ENCODE data around the gene CDC42BPB.

Gene CDC42BPB

GRCh38 chr14:103023881-103024473 is 33.4 kb downstream of the CDC42BPB start:
- H2AFZ ChIP-seq: no peak overlapping the region
- no peak overlapping the region for H3K4me3 ChIP-seq (ENCODE audit: low read depth, low read length)
- H3K4me2 ChIP-seq (ENCODE audit: low read length): no peak overlapping the region
- H3K79me2 ChIP-seq: peaks cover 84% of the 10 kb centered on the region
- no peaks in the 10 kb centered on the region for H3K9me3 ChIP-seq (ENCODE audit: control insufficient read depth, low read length)
- peak overlapping the region; percentile 63 for H3K27ac ChIP-seq
- TF ChIP-seq, protein P1, sequence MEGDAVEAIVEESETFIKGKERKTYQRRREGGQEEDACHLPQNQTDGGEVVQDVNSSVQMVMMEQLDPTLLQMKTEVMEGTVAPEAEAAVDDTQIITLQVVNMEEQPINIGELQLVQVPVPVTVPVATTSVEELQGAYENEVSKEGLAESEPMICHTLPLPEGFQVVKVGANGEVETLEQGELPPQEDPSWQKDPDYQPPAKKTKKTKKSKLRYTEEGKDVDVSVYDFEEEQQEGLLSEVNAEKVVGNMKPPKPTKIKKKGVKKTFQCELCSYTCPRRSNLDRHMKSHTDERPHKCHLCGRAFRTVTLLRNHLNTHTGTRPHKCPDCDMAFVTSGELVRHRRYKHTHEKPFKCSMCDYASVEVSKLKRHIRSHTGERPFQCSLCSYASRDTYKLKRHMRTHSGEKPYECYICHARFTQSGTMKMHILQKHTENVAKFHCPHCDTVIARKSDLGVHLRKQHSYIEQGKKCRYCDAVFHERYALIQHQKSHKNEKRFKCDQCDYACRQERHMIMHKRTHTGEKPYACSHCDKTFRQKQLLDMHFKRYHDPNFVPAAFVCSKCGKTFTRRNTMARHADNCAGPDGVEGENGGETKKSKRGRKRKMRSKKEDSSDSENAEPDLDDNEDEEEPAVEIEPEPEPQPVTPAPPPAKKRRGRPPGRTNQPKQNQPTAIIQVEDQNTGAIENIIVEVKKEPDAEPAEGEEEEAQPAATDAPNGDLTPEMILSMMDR (IDR thresholded peaks at IDR 0.05): no peak
- H3K36me3 ChIP-seq (ENCODE audit: control insufficient read depth, insufficient read depth, low read length): no peaks in the 10 kb centered on the region
- H3K4me1 ChIP-seq: no peaks in the 10 kb centered on the region
- no peak overlapping the region for H3K9ac ChIP-seq
- H3K27me3 ChIP-seq (ENCODE audit: control insufficient read depth, insufficient read depth, low read length): no peaks in the 10 kb centered on the region

GRCh38 chr14:103022685-103023044 is 34.7 kb downstream of the CDC42BPB start:
- no peak overlapping the region for H3K4me2 ChIP-seq (ENCODE audit: low read length)
- H3K36me3 ChIP-seq (ENCODE audit: control insufficient read depth, insufficient read depth, low read length): no peaks in the 10 kb centered on the region
- H3K4me3 ChIP-seq (ENCODE audit: low read depth, low read length): no peak overlapping the region
- no peak overlapping the region for H2AFZ ChIP-seq
- H3K4me1 ChIP-seq: peaks cover 1% of the 10 kb centered on the region
- no peak overlapping the region for H3K27ac ChIP-seq
- no peak overlapping the region for H3K9ac ChIP-seq
- H3K9me3 ChIP-seq (ENCODE audit: control insufficient read depth, low read length): no peaks in the 10 kb centered on the region
- H3K79me2 ChIP-seq: peaks cover 82% of the 10 kb centered on the region
- no peaks in the 10 kb centered on the region for H3K27me3 ChIP-seq (ENCODE audit: control insufficient read depth, insufficient read depth, low read length)
- TF ChIP-seq, protein P1 (IDR thresholded peaks at IDR 0.05): no peak

GRCh38 chr14:103022002-103022684 is 35.2 kb downstream of the CDC42BPB start:
- TF ChIP-seq, protein P1 (IDR thresholded peaks at IDR 0.05): no peak
- no peak overlapping the region for H3K27ac ChIP-seq
- H2AFZ ChIP-seq: no peak overlapping the region
- no peak overlapping the region for H3K4me2 ChIP-seq (ENCODE audit: low read length)
- no peaks in the 10 kb centered on the region for H3K36me3 ChIP-seq (ENCODE audit: control insufficient read depth, insufficient read depth, low read length)
- H3K9ac ChIP-seq: no peak overlapping the region
- peaks cover 82% of the 10 kb centered on the region for H3K79me2 ChIP-seq
- no peak overlapping the region for H3K4me3 ChIP-seq (ENCODE audit: low read depth, low read length)
- peaks cover 5% of the 10 kb centered on the region for H3K4me1 ChIP-seq
- no peaks in the 10 kb centered on the region for H3K9me3 ChIP-seq (ENCODE audit: control insufficient read depth, low read length)
- H3K27me3 ChIP-seq (ENCODE audit: control insufficient read depth, insufficient read depth, low read length): no peaks in the 10 kb centered on the region

- Histone ChIP-seq H3K4me3 (ENCODE audit: low read depth, low read length) (no peak overlapping the region), H3K27ac (no peak overlapping the region), H3K4me1 (peaks cover 5% of the 10 kb centered on the region)
Observed at GRCh38 chr14:103021684-103022001, 35.7 kb downstream of the CDC42BPB start.

More at GRCh38 chr14:103021684-103022001, 35.7 kb downstream of the CDC42BPB start:
- Histone ChIP-seq H3K4me2 (ENCODE audit: low read length) (no peak overlapping the region), H3K9ac (no peak overlapping the region), H3K9me3 (ENCODE audit: control insufficient read depth, low read length) (no peaks in the 10 kb centered on the region), H2AFZ (no peak overlapping the region), H3K36me3 (ENCODE audit: control insufficient read depth, insufficient read depth, low read length) (no peaks in the 10 kb centered on the region), H3K27me3 (ENCODE audit: control insufficient read depth, insufficient read depth, low read length) (no peaks in the 10 kb centered on the region), H3K79me2 (peaks cover 83% of the 10 kb centered on the region)
- TF ChIP-seq, protein P1 (IDR thresholded peaks at IDR 0.05): no peak

Measured in parathyroid adenoma (tissue), 2 donors.